Liver (tissue), 9 donors: ENCODE measurements around the gene MAP4K1. TPM values are rescaled to one million over a fixed set of nuclear protein-coding genes. Genes with fewer than 3 reads are reported as not detected.

ENCODE experiments used
- DNase-seq: peaks from one replicate; pipeline ENCODE4 v3.0.0-alpha.2; 2017; ENCODE audit warnings: low spot score
- H3K27ac ChIP-seq, 2 donors: one replicate each; pipeline ENCODE4 v1.7.0; 2013; ENCODE audit warnings: inconsistent platforms in 2 of 2, low read length in 2 of 2, control low read depth in 1 of 2, low read depth in 1 of 2, mild to moderate bottlenecking in 1 of 2
- H3K27me3 ChIP-seq, 4 donors: one replicate each; pipeline versions ENCODE4 v1.6.1 to v1.7.0; 2013; ENCODE audit warnings: low read length in 3 of 4, inconsistent platforms in 1 of 4, mild to moderate bottlenecking in 1 of 4, moderate library complexity in 1 of 4; ENCODE audit not compliant: control insufficient read depth in 4 of 4, insufficient read depth in 4 of 4
- H3K36me3 ChIP-seq, 4 donors: one replicate each; pipeline versions ENCODE4 v1.6.1 to v1.7.0; 2013; ENCODE audit warnings: low read length in 3 of 4, mild to moderate bottlenecking in 3 of 4, low read depth in 1 of 4, moderate library complexity in 1 of 4; ENCODE audit not compliant: control insufficient read depth in 4 of 4, insufficient read depth in 3 of 4
- H3K4me1 ChIP-seq, 4 donors: one replicate each; pipeline versions ENCODE4 v1.6.1 to v1.7.0; 2013; ENCODE audit warnings: low read length in 3 of 4, mild to moderate bottlenecking in 3 of 4, moderate library complexity in 1 of 4; ENCODE audit not compliant: control insufficient read depth in 4 of 4, insufficient read depth in 4 of 4
- H3K4me3 ChIP-seq, 3 donors: one replicate each; pipeline versions ENCODE4 v1.6.1 to v1.7.0; 2013; ENCODE audit warnings: low read length in 3 of 3, control low read depth in 1 of 3, low read depth in 1 of 3, mild to moderate bottlenecking in 1 of 3
- H3K9ac ChIP-seq, 2 donors: one replicate each; pipeline ENCODE4 v1.7.0; 2013; ENCODE audit warnings: low read length in 2 of 2, mild to moderate bottlenecking in 2 of 2, moderate library complexity in 2 of 2, control low read depth in 1 of 2, low read depth in 1 of 2
- H3K9me3 ChIP-seq, 4 donors: one replicate each; pipeline versions ENCODE4 v1.6.1 to v1.7.0; 2013; ENCODE audit warnings: low read length in 3 of 4; ENCODE audit not compliant: control insufficient read depth in 4 of 4
- EGR1 ChIP-seq, 2 donors: IDR thresholded peaks; 2 replicates each; pipeline ENCODE4 v1.6.1; 2016 to 2018; ENCODE audit warnings: antibody characterized with exemption in 2 of 2, low read depth in 2 of 2
- FOXA1 ChIP-seq: IDR thresholded peaks from 2 replicates; pipeline ENCODE4 v1.6.1; 2016; ENCODE audit warnings: antibody characterized with exemption
- FOXA2 ChIP-seq: IDR thresholded peaks from 2 replicates; pipeline ENCODE4 v1.6.1; 2016; ENCODE audit warnings: antibody characterized with exemption
- GABPA ChIP-seq, 2 donors: IDR thresholded peaks in 1 of 2; conservative IDR thresholded peaks in 1 of 2; 2 replicates each; pipeline ENCODE4 v1.6.1; 2016; ENCODE audit warnings: antibody characterized with exemption in 2 of 2, mild to moderate bottlenecking in 1 of 2, moderate library complexity in 1 of 2
- HNF4A ChIP-seq, 2 donors: conservative IDR thresholded peaks; 2 replicates each; pipeline ENCODE4 v1.6.1; 2016; ENCODE audit warnings: antibody characterized with exemption in 2 of 2, mild to moderate bottlenecking in 2 of 2
- HNF4G ChIP-seq: IDR thresholded peaks from 2 replicates; pipeline ENCODE4 v1.6.1; 2016; ENCODE audit warnings: antibody characterized with exemption
- JUND ChIP-seq, 2 donors: IDR thresholded peaks; 2 replicates each; pipeline ENCODE4 v1.6.1; 2016; ENCODE audit warnings: antibody characterized with exemption in 2 of 2
- NR2F2 ChIP-seq: IDR thresholded peaks from 2 replicates; pipeline ENCODE4 v1.6.1; 2016; ENCODE audit warnings: antibody characterized with exemption
- RAD21 ChIP-seq, 2 donors: IDR thresholded peaks; 2 replicates each; pipeline ENCODE4 v1.6.1; 2016; ENCODE audit warnings: antibody characterized with exemption in 2 of 2, mild to moderate bottlenecking in 2 of 2
- RXRA ChIP-seq, 2 donors: IDR thresholded peaks; 2 replicates each; pipeline ENCODE4 v1.6.1; 2017 to 2018; ENCODE audit warnings: antibody characterized with exemption in 2 of 2, mild to moderate bottlenecking in 1 of 2
- SP1 ChIP-seq: IDR thresholded peaks from 2 replicates; pipeline ENCODE4 v1.6.1; 2018; ENCODE audit warnings: antibody characterized with exemption, mild to moderate bottlenecking
- TAF1 ChIP-seq: conservative IDR thresholded peaks from 2 replicates; pipeline ENCODE4 v1.6.1; 2016; ENCODE audit warnings: antibody characterized with exemption, mild to moderate bottlenecking
- YY1 ChIP-seq: IDR thresholded peaks from 2 replicates; pipeline ENCODE4 v1.6.1; 2016; ENCODE audit warnings: antibody characterized with exemption, mild to moderate bottlenecking
- WGBS: extraction: QIAGEN DNeasy Blood & Tissue Kit; methylation state at CpG from one replicate; pipeline ENCODE4 v1.1.7; 2013; 5-methylcytosine and 5-hydroxymethylcytosine counted together
- polyA plus RNA-seq, 2 donors: library from polyadenylated mRNA; stranded (reverse) in 1 of 2; unstranded in 1 of 2; fragments of 200-250 nt in 1 of 2; fragments of >200 nt in 1 of 2; fragmentation: Nextera tagmentation in 1 of 2; extraction: Ambion mirVana in 1 of 2; gene quantifications; one replicate each; pipeline versions ENCODE4 v1.2.1 to v1.2.3, GENCODE V29; 2013 to 2015
- total RNA-seq, 2 donors: library from RNA; depleted of rRNA; stranded (reverse); fragments of >200 nt; gene quantifications; one replicate each; pipeline ENCODE4 v1.2.3, GENCODE V29; 2014
- TF ChIP-seq, protein P1 (sequence below): IDR thresholded peaks from 2 replicates; pipeline ENCODE4 v1.6.1; 2016; ENCODE audit warnings: antibody characterized with exemption
- TF ChIP-seq, protein P2 (sequence below): fragments of 150-350 bp; IDR thresholded peaks from 2 replicates; pipeline ENCODE4 v1.5.1; 2017; ENCODE audit warnings: improper control_type of control experiment, low read depth, low read length; ENCODE audit not compliant: missing input control
- TF ChIP-seq, protein P3 (sequence below): IDR thresholded peaks from 2 replicates; pipeline ENCODE4 v1.6.1; 2016; ENCODE audit warnings: antibody characterized with exemption, mild to moderate bottlenecking
- TF ChIP-seq, protein P4 (sequence below): IDR thresholded peaks from 2 replicates; pipeline ENCODE4 v1.6.1; 2016; ENCODE audit warnings: antibody characterized with exemption
- TF ChIP-seq, protein P5 (sequence below): IDR thresholded peaks from 2 replicates; pipeline ENCODE4 v1.6.1; 2016; ENCODE audit warnings: antibody characterized with exemption
- donor health status: healthy.
- donor health status: healthy.
- donor health status: healthy.
- donor health status: healthy.
- donor health status: healthy.

The MAP4K1 gene
- total and polyA plus RNA-seq, 4 donors, result 0.89 to 3.1 (median 1.9) TPM

DNA sequence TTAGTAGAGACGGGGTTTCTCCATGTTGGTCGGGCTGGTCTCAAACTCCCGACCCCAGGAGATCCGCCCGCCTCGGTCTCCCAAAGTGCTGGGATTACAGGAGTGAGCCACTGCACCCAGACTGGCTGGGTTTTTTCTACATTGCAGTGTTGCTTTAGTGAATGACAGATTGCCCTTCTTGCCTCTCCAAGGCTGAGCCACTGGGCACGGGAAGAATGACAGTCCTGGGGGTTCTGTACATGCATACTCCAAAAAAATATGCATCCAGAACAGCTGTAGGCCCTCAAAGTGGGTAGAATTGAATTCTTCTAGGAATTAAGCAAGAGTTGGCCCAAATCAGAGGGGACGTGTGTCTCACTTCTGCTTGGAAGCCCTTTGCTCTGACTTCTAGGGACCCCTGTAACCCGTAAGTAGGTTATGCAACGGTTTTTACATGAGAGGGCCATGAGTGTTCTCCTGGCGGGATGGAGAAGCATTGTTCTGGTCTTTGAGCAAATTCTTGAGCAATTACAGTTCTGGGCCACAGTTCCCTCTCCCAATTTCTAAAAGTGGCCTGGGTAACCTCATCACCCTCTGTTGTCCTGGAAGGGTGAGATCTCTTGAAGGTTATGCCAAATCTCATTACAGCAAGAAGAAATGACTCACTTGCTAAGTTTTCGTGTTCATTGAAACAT lies 33.3 kb upstream of the MAP4K1 start:
- peak overlapping the region; percentile 91 for H3K27ac ChIP-seq
- peak overlapping the region in 1 of 2 donors; percentile 8 for H3K9ac ChIP-seq
- TF ChIP-seq HNF4G (no peak), TAF1 (no peak), GABPA (IDR thresholded peaks at IDR 0.05 in 1 of 2, conservative IDR thresholded peaks at IDR 0.05 in 1 of 2) (no peak), RAD21 (IDR thresholded peaks at IDR 0.05) (no peak), SP1 (peak; percentile 18), FOXA1 (no peak), HNF4A (conservative IDR thresholded peaks at IDR 0.05) (no peak), JUND (IDR thresholded peaks at IDR 0.05) (no peak), EGR1 (IDR thresholded peaks at IDR 0.05; ENCODE audit: low read depth in 2 of 2) (no peak), FOXA2 (no peak), NR2F2 (peak; percentile 86), RXRA (IDR thresholded peaks at IDR 0.05) (peak in 1 of 2 donors; percentile 14), YY1 (no peak)
- TF ChIP-seq, protein P1, sequence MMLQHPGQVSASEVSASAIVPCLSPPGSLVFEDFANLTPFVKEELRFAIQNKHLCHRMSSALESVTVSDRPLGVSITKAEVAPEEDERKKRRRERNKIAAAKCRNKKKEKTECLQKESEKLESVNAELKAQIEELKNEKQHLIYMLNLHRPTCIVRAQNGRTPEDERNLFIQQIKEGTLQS, result no peak
- TF ChIP-seq, protein P2, sequence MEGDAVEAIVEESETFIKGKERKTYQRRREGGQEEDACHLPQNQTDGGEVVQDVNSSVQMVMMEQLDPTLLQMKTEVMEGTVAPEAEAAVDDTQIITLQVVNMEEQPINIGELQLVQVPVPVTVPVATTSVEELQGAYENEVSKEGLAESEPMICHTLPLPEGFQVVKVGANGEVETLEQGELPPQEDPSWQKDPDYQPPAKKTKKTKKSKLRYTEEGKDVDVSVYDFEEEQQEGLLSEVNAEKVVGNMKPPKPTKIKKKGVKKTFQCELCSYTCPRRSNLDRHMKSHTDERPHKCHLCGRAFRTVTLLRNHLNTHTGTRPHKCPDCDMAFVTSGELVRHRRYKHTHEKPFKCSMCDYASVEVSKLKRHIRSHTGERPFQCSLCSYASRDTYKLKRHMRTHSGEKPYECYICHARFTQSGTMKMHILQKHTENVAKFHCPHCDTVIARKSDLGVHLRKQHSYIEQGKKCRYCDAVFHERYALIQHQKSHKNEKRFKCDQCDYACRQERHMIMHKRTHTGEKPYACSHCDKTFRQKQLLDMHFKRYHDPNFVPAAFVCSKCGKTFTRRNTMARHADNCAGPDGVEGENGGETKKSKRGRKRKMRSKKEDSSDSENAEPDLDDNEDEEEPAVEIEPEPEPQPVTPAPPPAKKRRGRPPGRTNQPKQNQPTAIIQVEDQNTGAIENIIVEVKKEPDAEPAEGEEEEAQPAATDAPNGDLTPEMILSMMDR, result peak; percentile 1
- TF ChIP-seq, protein P3, sequence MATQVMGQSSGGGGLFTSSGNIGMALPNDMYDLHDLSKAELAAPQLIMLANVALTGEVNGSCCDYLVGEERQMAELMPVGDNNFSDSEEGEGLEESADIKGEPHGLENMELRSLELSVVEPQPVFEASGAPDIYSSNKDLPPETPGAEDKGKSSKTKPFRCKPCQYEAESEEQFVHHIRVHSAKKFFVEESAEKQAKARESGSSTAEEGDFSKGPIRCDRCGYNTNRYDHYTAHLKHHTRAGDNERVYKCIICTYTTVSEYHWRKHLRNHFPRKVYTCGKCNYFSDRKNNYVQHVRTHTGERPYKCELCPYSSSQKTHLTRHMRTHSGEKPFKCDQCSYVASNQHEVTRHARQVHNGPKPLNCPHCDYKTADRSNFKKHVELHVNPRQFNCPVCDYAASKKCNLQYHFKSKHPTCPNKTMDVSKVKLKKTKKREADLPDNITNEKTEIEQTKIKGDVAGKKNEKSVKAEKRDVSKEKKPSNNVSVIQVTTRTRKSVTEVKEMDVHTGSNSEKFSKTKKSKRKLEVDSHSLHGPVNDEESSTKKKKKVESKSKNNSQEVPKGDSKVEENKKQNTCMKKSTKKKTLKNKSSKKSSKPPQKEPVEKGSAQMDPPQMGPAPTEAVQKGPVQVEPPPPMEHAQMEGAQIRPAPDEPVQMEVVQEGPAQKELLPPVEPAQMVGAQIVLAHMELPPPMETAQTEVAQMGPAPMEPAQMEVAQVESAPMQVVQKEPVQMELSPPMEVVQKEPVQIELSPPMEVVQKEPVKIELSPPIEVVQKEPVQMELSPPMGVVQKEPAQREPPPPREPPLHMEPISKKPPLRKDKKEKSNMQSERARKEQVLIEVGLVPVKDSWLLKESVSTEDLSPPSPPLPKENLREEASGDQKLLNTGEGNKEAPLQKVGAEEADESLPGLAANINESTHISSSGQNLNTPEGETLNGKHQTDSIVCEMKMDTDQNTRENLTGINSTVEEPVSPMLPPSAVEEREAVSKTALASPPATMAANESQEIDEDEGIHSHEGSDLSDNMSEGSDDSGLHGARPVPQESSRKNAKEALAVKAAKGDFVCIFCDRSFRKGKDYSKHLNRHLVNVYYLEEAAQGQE, result no peak
- TF ChIP-seq, protein P4, sequence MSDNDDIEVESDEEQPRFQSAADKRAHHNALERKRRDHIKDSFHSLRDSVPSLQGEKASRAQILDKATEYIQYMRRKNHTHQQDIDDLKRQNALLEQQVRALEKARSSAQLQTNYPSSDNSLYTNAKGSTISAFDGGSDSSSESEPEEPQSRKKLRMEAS, result no peak
- TF ChIP-seq, protein P5, sequence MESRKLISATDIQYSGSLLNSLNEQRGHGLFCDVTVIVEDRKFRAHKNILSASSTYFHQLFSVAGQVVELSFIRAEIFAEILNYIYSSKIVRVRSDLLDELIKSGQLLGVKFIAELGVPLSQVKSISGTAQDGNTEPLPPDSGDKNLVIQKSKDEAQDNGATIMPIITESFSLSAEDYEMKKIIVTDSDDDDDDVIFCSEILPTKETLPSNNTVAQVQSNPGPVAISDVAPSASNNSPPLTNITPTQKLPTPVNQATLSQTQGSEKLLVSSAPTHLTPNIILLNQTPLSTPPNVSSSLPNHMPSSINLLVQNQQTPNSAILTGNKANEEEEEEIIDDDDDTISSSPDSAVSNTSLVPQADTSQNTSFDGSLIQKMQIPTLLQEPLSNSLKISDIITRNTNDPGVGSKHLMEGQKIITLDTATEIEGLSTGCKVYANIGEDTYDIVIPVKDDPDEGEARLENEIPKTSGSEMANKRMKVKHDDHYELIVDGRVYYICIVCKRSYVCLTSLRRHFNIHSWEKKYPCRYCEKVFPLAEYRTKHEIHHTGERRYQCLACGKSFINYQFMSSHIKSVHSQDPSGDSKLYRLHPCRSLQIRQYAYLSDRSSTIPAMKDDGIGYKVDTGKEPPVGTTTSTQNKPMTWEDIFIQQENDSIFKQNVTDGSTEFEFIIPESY, result no peak
- no peaks in the 10 kb centered on the region for H3K36me3 ChIP-seq
- H3K4me1 ChIP-seq, result peaks cover 23 to 63% (median 59%) of the 10 kb centered on the region in 4 donors
- WGBS, result 45% methylated on average over 12 of the region's 12 CpGs
- DNase-seq, result no peak
- H3K4me3 ChIP-seq, result peak overlapping the region in 2 of 3 donors; percentile 1 to 13
- H3K27me3 ChIP-seq, result no peaks in the 10 kb centered on the region
- no peaks in the 10 kb centered on the region for H3K9me3 ChIP-seq
